Fibroblast of lung (primary cell): Measurements from ENCODE around the gene PALLD. TPM values are rescaled to one million over a fixed set of nuclear protein-coding genes. Genes with fewer than 3 reads are reported as not detected.

Experiments
- DNase-seq, 2 donors: peaks; one replicate each; pipeline versions ENCODE4 v3.0.0 to v3.0.0-alpha.2; 2010; ENCODE audit warnings: low read depth in 2 of 2
- H2AFZ ChIP-seq: 2 replicates; pipeline ENCODE4 v1.5.1; 2012; ENCODE audit warnings: low read length, control low read depth, inconsistent platforms
- H3K27ac ChIP-seq: 2 replicates; pipeline ENCODE4 v1.5.1; 2011; ENCODE audit warnings: low read length, control low read depth; ENCODE audit not compliant: insufficient read depth
- H3K27me3 ChIP-seq: 2 replicates; pipeline ENCODE4 v1.5.1; 2011; ENCODE audit warnings: mild to moderate bottlenecking, low read length; ENCODE audit not compliant: control insufficient read depth, insufficient read depth
- H3K36me3 ChIP-seq: 2 replicates; pipeline ENCODE4 v1.5.1; 2011; ENCODE audit warnings: low read length; ENCODE audit not compliant: control insufficient read depth, insufficient read depth
- H3K4me1 ChIP-seq: 2 replicates; pipeline ENCODE4 v1.5.1; 2011; ENCODE audit warnings: low read length; ENCODE audit not compliant: control insufficient read depth, insufficient read depth; ENCODE audit errors: extremely low read depth
- H3K4me2 ChIP-seq: 2 replicates; pipeline ENCODE4 v1.5.1; 2011; ENCODE audit warnings: low read length, control low read depth; ENCODE audit not compliant: insufficient read depth; ENCODE audit errors: extremely low read depth
- H3K4me3 ChIP-seq, 4 experiments: fragments of 200-600 bp in 1 of 4; sonication (generic) in 1 of 4; replicated peaks in 1 of 4; 2 replicates each; pipeline ENCODE4 v1.5.1; 2011 to 2016; ENCODE audit warnings: low read length in 4 of 4, low read depth in 3 of 4, mild to moderate bottlenecking in 3 of 4, control low read depth in 2 of 4, inconsistent platforms in 1 of 4, mixed read lengths in 1 of 4; ENCODE audit not compliant: insufficient read depth in 1 of 4; ENCODE audit errors: control extremely low read depth in 1 of 4
- H3K79me2 ChIP-seq: 2 replicates; pipeline ENCODE4 v1.5.1; 2012; ENCODE audit warnings: mild to moderate bottlenecking, low read length, inconsistent platforms; ENCODE audit not compliant: control insufficient read depth, insufficient read depth
- H3K9ac ChIP-seq: 2 replicates; pipeline ENCODE4 v1.5.1; 2011; ENCODE audit warnings: mild to moderate bottlenecking, low read length, control low read depth; ENCODE audit not compliant: insufficient read depth
- H3K9me3 ChIP-seq: 2 replicates; pipeline ENCODE4 v1.5.1; 2012; ENCODE audit warnings: low read depth, low read length; ENCODE audit not compliant: control insufficient read depth, insufficient read depth
- H4K20me1 ChIP-seq: 2 replicates; pipeline ENCODE4 v1.5.1; 2011; ENCODE audit warnings: low read length; ENCODE audit not compliant: control insufficient read depth, insufficient read depth; ENCODE audit errors: extremely low read depth
- CTCF ChIP-seq, 2 donors: IDR thresholded peaks in 1 of 2; conservative IDR thresholded peaks in 1 of 2; 1 replicate in 1 of 2; 2 replicates in 1 of 2; pipeline ENCODE4 v1.5.1; 2011 to 2012; ENCODE audit warnings: low read length in 2 of 2, control low read depth in 1 of 2, inconsistent platforms in 1 of 2, low read depth in 1 of 2, mild to moderate bottlenecking in 1 of 2
- EZH2 ChIP-seq: IDR thresholded peaks from 2 replicates; pipeline ENCODE4 v1.5.1; 2012; ENCODE audit warnings: low read length, control low read depth, mild to moderate bottlenecking; ENCODE audit errors: missing control alignments
- polyA plus RNA-seq, 2 donors: library from polyadenylated mRNA; depleted of rRNA in 1 of 2; stranded (reverse) in 1 of 2; unstranded in 1 of 2; fragments of >200 nt; gene quantifications; 2 replicates each; pipeline ENCODE4 v1.2.1, GENCODE V29; 2011 to 2012; ENCODE audit warnings: missing spikeins in 1 of 2
- total RNA-seq: library from RNA; depleted of rRNA; stranded (reverse); fragments of >200 nt; gene quantifications from 2 replicates; pipeline ENCODE4 v1.2.1, GENCODE V29; 2014

PALLD gene
- total and polyA plus RNA-seq, 2 donors (not counting 1 experiment from before 2014, with no cell fraction given): 200 to 205 TPM

- Histone ChIP-seq H3K9me3 (no peaks in the 10 kb centered on the region), H3K9ac (no peak overlapping the region), H2AFZ (peak overlapping the region; percentile 31), H3K36me3 (no peaks in the 10 kb centered on the region), H3K79me2 (no peaks in the 10 kb centered on the region), H3K4me1 (peaks cover 3% of the 10 kb centered on the region), H3K27ac (peak overlapping the region; percentile 44), H3K27me3 (no peaks in the 10 kb centered on the region), H3K4me2 (peak overlapping the region; percentile 36), H4K20me1 (no peaks in the 10 kb centered on the region), H3K4me3 (no peak overlapping the region)
- peak; percentile 73 to 88 for DNase-seq
- TF ChIP-seq CTCF (conservative IDR thresholded peaks at IDR 0.05 in 1 of 2, IDR thresholded peaks at IDR 0.05 in 1 of 2; ENCODE audit: low read depth in 1 of 2, low read length in 2 of 2) (no peak), EZH2 (no peak)
Observed at GRCh38 chr4:168811786-168812651, 315.2 kb downstream of the PALLD start.

DNA sequence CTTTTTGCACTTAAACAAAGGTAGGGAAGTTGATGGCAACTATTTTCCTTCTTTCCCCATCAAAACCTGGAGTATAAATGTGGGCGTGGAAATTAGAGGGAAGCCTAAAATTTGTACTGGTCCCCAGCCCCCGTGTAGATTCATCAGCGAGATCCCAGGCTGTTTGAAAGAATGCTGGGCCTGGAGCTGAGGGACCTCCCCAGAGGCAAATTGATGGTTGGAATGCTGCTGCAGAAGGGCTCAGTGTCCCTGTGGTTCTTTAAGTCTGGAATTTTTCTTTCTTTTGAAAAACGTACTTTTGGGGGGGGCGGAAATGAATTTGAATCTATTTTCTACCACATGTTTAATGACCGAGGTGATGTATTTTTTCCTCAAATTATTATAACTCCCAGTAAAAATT is 316.0 kb downstream of the PALLD start:
- Histone ChIP-seq H2AFZ (no peak overlapping the region), H3K4me2 (no peak overlapping the region), H3K36me3 (no peaks in the 10 kb centered on the region), H3K4me1 (peaks cover 8% of the 10 kb centered on the region), H3K79me2 (no peaks in the 10 kb centered on the region), H4K20me1 (no peaks in the 10 kb centered on the region), H3K27me3 (no peaks in the 10 kb centered on the region), H3K27ac (no peak overlapping the region), H3K4me3 (no peak overlapping the region), H3K9ac (no peak overlapping the region), H3K9me3 (no peaks in the 10 kb centered on the region)
- no peak for TF ChIP-seq CTCF (conservative IDR thresholded peaks at IDR 0.05 in 1 of 2, IDR thresholded peaks at IDR 0.05 in 1 of 2; ENCODE audit: low read depth in 1 of 2, low read length in 2 of 2)
- no peak for TF ChIP-seq EZH2
- DNase-seq: peak in 1 of 2 donors; percentile 74

DNA sequence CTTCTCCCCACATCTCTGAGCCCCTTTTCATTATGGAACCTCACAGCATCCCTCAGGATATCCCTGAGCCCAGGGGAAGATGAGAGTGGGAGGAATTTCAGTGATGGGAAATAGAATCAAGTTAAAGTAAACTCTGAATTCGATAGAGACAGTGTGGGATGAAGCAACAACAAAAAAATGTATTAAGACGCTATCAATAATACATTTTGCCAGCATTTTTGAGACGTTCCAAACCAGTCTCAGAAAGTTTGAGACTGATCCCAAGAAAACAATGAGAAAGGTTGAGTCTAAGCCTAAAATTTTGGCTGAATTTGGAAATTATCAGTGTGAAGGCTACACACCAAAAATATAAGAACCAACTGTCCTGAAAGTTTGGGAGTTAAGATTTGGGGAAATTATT is 317.0 kb downstream of the PALLD start:
- TF ChIP-seq CTCF (conservative IDR thresholded peaks at IDR 0.05 in 1 of 2, IDR thresholded peaks at IDR 0.05 in 1 of 2; ENCODE audit: low read depth in 1 of 2, low read length in 2 of 2): no peak
- TF ChIP-seq EZH2: no peak
- Histone ChIP-seq H2AFZ (no peak overlapping the region), H3K9me3 (no peaks in the 10 kb centered on the region), H3K9ac (no peak overlapping the region), H3K36me3 (no peaks in the 10 kb centered on the region), H3K79me2 (no peaks in the 10 kb centered on the region), H3K4me3 (no peak overlapping the region), H3K4me2 (no peak overlapping the region), H3K27ac (no peak overlapping the region), H3K27me3 (no peaks in the 10 kb centered on the region), H3K4me1 (peaks cover 8% of the 10 kb centered on the region), H4K20me1 (no peaks in the 10 kb centered on the region)
- DNase-seq: peak in 1 of 2 donors; percentile 37
